ENCODE results near the gene ICAM3. TPM values are rescaled to one million over a fixed set of nuclear protein-coding genes. Genes with fewer than 3 reads are reported as not detected.

Gene ICAM3
- total RNA-seq, 1 experiment from 2014 or later: 10.5 TPM

DNA sequence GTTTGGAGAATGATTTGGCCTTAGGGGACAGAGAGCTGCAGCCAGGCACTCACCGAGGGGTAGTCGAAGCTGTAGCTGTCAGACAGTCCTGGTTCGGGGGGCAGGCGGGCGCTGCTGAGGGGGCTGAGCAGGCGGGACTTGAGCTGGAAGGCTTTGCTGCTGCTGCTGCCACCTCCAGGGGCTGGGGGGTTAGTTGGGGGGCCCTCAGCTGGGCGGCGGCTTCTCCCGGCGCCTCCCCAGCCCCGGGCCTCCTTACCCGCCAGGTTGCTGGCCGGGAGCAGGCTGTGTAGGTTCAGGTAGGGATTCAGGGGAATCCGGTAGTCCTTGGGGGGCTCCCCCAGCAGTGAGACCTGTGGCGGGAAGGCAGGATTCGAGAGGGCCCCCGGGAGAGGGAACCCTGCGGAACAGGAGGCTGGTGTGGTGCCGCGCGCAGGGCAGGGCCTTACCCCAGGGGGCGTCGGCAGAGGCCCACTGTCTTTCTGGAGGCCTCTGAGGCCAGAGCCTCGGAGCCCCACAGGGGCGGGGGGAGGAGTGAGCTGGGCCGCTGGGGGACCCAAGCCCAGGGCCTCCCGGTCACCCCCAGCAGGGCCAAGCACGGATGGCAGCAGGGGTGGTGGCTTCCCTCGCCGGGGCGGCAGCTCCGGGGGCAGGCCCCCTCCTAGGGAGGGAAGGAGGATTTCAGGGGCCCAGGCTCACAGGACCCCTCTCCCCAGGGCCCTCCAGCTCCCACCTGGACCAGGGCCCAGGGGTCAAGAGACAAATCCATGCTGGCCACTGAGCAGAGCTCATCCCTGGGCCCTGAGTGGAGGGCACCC lies 18.6 kb downstream of the ICAM3 start:
- intact Hi-C loops (cut with micrococcal nuclease; ENCODE audit: unreplicated experiment): no loop called here
- no TSS peak for BruUV-seq (replicated peaks)
- ChIA-PET POLR2A (interaction anchor here (0.6 kb wide), 1 partner anchor 9 kb away, joined by 3 read pairs; no protein-coding TSS in a partner anchor), CTCF (no interaction called here)
- no peak for ATAC-seq
- Histone ChIP-seq H3K9me3 (ENCODE audit: control insufficient read depth, insufficient read depth, low read depth, low read length) (no peaks in the 10 kb centered on the region), H3K4me3 (ENCODE audit: low read depth in 2 of 2, low read length in 2 of 2) (no peak overlapping the region), H3K36me3 (ENCODE audit: control insufficient read depth, insufficient read depth, low read length) (no peaks in the 10 kb centered on the region; the same call in 1 of the 2 replicates), H3K27ac (ENCODE audit: low read length) (no peak overlapping the region), H3K27me3 (ENCODE audit: control insufficient read depth, insufficient read depth, low read length) (no peaks in the 10 kb centered on the region), H3K4me1 (ENCODE audit: control insufficient read depth, insufficient read depth, low read length) (peaks cover 6% of the 10 kb centered on the region)
- no peak for TF ChIP-seq TCF7L2 (IDR thresholded peaks at IDR 0.05; ENCODE audit: low read depth, low read length)
- no peak for TF ChIP-seq POLR2AphosphoS5 (IDR thresholded peaks at IDR 0.05; ENCODE audit: low read depth, low read length)
- TF ChIP-seq SIN3A (IDR thresholded peaks at IDR 0.05; ENCODE audit: borderline replicate concordance, insufficient read depth, low read depth, low read length): no peak
- TF ChIP-seq, protein P1, sequence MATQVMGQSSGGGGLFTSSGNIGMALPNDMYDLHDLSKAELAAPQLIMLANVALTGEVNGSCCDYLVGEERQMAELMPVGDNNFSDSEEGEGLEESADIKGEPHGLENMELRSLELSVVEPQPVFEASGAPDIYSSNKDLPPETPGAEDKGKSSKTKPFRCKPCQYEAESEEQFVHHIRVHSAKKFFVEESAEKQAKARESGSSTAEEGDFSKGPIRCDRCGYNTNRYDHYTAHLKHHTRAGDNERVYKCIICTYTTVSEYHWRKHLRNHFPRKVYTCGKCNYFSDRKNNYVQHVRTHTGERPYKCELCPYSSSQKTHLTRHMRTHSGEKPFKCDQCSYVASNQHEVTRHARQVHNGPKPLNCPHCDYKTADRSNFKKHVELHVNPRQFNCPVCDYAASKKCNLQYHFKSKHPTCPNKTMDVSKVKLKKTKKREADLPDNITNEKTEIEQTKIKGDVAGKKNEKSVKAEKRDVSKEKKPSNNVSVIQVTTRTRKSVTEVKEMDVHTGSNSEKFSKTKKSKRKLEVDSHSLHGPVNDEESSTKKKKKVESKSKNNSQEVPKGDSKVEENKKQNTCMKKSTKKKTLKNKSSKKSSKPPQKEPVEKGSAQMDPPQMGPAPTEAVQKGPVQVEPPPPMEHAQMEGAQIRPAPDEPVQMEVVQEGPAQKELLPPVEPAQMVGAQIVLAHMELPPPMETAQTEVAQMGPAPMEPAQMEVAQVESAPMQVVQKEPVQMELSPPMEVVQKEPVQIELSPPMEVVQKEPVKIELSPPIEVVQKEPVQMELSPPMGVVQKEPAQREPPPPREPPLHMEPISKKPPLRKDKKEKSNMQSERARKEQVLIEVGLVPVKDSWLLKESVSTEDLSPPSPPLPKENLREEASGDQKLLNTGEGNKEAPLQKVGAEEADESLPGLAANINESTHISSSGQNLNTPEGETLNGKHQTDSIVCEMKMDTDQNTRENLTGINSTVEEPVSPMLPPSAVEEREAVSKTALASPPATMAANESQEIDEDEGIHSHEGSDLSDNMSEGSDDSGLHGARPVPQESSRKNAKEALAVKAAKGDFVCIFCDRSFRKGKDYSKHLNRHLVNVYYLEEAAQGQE (IDR thresholded peaks at IDR 0.05; ENCODE audit: insufficient read depth in 1 of 2, low read depth in 2 of 2, low read length in 1 of 2): no peak
- TF ChIP-seq, protein P2, sequence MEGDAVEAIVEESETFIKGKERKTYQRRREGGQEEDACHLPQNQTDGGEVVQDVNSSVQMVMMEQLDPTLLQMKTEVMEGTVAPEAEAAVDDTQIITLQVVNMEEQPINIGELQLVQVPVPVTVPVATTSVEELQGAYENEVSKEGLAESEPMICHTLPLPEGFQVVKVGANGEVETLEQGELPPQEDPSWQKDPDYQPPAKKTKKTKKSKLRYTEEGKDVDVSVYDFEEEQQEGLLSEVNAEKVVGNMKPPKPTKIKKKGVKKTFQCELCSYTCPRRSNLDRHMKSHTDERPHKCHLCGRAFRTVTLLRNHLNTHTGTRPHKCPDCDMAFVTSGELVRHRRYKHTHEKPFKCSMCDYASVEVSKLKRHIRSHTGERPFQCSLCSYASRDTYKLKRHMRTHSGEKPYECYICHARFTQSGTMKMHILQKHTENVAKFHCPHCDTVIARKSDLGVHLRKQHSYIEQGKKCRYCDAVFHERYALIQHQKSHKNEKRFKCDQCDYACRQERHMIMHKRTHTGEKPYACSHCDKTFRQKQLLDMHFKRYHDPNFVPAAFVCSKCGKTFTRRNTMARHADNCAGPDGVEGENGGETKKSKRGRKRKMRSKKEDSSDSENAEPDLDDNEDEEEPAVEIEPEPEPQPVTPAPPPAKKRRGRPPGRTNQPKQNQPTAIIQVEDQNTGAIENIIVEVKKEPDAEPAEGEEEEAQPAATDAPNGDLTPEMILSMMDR (IDR thresholded peaks at IDR 0.05): no peak
- in situ Hi-C loops (cut with HindIII; ENCODE audit: low pct_unique_long_range_greater_than_20kb, low sequenced_read_pairs): no loop called here
- DNase-seq (ENCODE audit: low read depth, low spot score): no peak

DNA sequence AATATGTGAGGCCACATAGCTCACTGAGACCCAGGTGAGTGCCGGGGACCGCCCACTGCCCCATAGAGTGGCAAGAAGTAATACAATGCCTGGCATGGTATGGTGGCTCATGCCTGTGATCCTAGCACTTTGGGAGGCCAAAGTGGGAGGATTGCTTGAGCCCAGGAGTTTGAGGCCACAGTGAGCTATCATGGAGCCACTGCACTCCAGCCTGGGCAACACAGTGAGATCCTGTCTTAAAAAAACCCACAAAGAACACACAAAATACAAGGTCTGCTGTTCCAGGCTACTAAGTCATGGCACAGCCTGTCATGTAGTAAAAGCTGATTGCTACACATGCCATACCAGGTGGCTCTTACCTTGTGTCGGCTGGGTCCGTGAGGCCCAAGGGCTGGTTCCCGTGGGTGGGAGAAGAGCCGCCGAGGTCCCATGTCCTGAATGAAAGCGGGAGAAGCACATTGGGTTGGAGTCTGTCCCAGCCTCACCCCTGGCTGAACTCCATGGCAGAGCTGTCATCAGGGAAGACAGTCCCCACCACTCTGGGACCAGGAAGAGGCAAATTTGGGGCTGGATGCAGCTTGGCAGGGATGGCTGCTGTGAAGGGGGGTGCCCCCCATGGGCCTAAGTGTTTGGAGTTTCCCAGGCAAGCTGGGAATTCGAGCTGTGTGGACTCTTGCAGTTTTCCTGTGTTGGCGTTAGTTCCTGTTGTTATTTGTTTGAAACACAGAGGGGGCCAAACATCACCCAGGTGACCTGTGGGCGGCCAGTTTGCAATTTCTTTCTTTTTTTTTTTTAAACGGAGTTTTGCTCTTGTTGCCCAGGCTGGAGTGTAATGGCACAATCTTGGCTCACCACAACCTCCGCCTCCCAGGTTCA lies 20.4 kb downstream of the ICAM3 start:
- no TSS peak for BruUV-seq (replicated peaks)
- no peak overlapping the region for H3K4me3 ChIP-seq (ENCODE audit: low read depth in 2 of 2, low read length in 2 of 2)
- H3K9me3 ChIP-seq (ENCODE audit: control insufficient read depth, insufficient read depth, low read depth, low read length): no peaks in the 10 kb centered on the region
- intact Hi-C loops (cut with micrococcal nuclease; ENCODE audit: unreplicated experiment) (no loop called here), in situ Hi-C loops (cut with HindIII; ENCODE audit: low pct_unique_long_range_greater_than_20kb, low sequenced_read_pairs) (no loop called here)
- no peaks in the 10 kb centered on the region for H3K27me3 ChIP-seq (ENCODE audit: control insufficient read depth, insufficient read depth, low read length)
- no peak overlapping the region for H3K27ac ChIP-seq (ENCODE audit: low read length)
- peaks cover 6% of the 10 kb centered on the region for H3K4me1 ChIP-seq (ENCODE audit: control insufficient read depth, insufficient read depth, low read length)
- CTCF ChIA-PET: interaction anchor here (0.6 kb wide), 1 partner anchor 379 kb away, joined by 14 read pairs; no protein-coding TSS in a partner anchor
- no peak for DNase-seq (ENCODE audit: low read depth, low spot score)
- POLR2A ChIA-PET: no interaction called here
- H3K36me3 ChIP-seq (ENCODE audit: control insufficient read depth, insufficient read depth, low read length): no peaks in the 10 kb centered on the region; the same call in none of the 2 replicates
- ATAC-seq: no peak
- TF ChIP-seq POLR2AphosphoS5 (IDR thresholded peaks at IDR 0.05; ENCODE audit: low read depth, low read length) (no peak), TCF7L2 (IDR thresholded peaks at IDR 0.05; ENCODE audit: low read depth, low read length) (no peak), SIN3A (IDR thresholded peaks at IDR 0.05; ENCODE audit: borderline replicate concordance, insufficient read depth, low read depth, low read length) (no peak)
- TF ChIP-seq, protein P2 (IDR thresholded peaks at IDR 0.05): no peak
- TF ChIP-seq, protein P1 (IDR thresholded peaks at IDR 0.05; ENCODE audit: insufficient read depth in 1 of 2, low read depth in 2 of 2, low read length in 1 of 2): no peak
